H1 (cell line): ENCODE data around the gene TMCO2. TPM values are rescaled to one million over a fixed set of nuclear protein-coding genes. Genes with fewer than 3 reads are reported as not detected.

Experiments
- CEBPB ChIP-seq: IDR thresholded peaks from 2 replicates; pipeline ENCODE4 v1.6.1; 2012; ENCODE audit warnings: low read depth, low read length
- EGR1 ChIP-seq: IDR thresholded peaks from 2 replicates; pipeline ENCODE4 v1.6.1; 2011; ENCODE audit warnings: low read depth, low read length, borderline replicate concordance
- HDAC6 ChIP-seq: IDR thresholded peaks from one replicate; pipeline ENCODE4 v1.7.1; 2012; ENCODE audit warnings: low read depth, mild to moderate bottlenecking, inconsistent platforms, low read length, moderate library complexity
- POLR2AphosphoS5 ChIP-seq: IDR thresholded peaks from 2 replicates; pipeline ENCODE4 v1.6.1; 2011; ENCODE audit warnings: low read depth, low read length
- SUZ12 ChIP-seq: fragments of 200-600 bp; sonication (generic); IDR thresholded peaks from 2 replicates; pipeline ENCODE4 v1.6.1; 2012; ENCODE audit warnings: mild to moderate bottlenecking, inconsistent platforms, low read length, moderate library complexity, mixed read lengths
- polyA plus RNA-seq, 7 experiments: library from polyadenylated mRNA; depleted of rRNA in 3 of 7; stranded (reverse) in 5 of 7; unstranded in 2 of 7; fragments of >200 nt in 5 of 7; fragments of 200-250 nt in 2 of 7; gene quantifications; 1 replicate in 5 of 7; 2 replicates in 1 of 7; 4 replicates in 1 of 7; pipeline versions ENCODE4 v1.2.1 to v1.2.3, GENCODE V29; 2011 to 2013; ENCODE audit warnings: missing spikeins in 2 of 7, mixed read lengths in 2 of 7
- total RNA-seq: library from RNA; stranded (reverse); fragmentation: NEBNext Ultra II Directional; extraction: Animal tissue kit (Norgen Biotek cat#: 25700); gene quantifications from 2 replicates; pipeline ENCODE4 v1.2.1, GENCODE V29; 2021

Gene TMCO2
- total and polyA plus RNA-seq, 2 of the 8 experiments (the other 6 are each of a cell fraction or from before 2014, with no cell fraction given), result not detected

DNA sequence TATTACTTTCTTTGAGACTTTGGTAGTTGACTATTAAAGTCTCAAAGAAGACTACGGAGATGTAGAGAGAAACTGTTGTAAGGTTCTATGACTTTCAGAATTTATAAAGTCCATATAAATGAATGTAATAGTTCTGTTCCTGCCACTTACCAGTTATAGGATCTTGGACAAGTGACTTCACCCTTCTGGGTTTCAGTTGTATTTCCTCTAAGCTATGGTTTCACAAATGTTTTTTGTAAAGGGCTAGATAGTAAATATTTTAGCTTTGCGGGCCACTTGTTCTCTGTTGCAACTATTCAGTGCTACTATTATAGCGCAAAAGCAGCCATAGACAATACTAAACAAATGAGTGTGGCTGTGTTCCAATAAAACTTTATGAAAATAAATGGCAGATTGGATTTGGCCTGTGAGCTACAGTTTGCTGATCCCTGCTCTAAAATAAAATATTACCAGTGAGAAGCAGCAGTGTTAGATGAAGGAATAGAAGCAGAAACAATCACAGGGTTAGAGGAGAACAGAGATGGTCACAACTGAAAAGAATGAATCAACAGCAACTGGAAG is 25.0 kb downstream of the TMCO2 start (continued):
- TF ChIP-seq EGR1, result no peak
- TF ChIP-seq SUZ12, result no peak
- no peak for TF ChIP-seq HDAC6
- no peak for TF ChIP-seq POLR2AphosphoS5
- TF ChIP-seq CEBPB, result no peak
